ENCODE data around the gene RGS16. TPM values are rescaled to one million over a fixed set of nuclear protein-coding genes. Genes with fewer than 3 reads are reported as not detected.

RGS16 gene
- polyA plus RNA-seq, 3 donors = 4.9 to 38.5 (median 22.2) TPM

GRCh38 chr1:182631954-182632353 is 27.8 kb upstream of the RGS16 start:
- no peak overlapping the region for H3K27ac ChIP-seq (ENCODE audit: low read depth, low read length)
- WGBS, 3 donors = 55 to 88% (median 72%) methylated on average over 1 of the region's 1 CpG

GRCh38 chr1:182631053-182631677 is 27.0 kb upstream of the RGS16 start:
- H3K27ac ChIP-seq (ENCODE audit: low read depth, low read length) = no peak overlapping the region

GRCh38 chr1:182630586-182630985 is 26.4 kb upstream of the RGS16 start:
- WGBS, 3 donors = 61 to 73% (median 65%) methylated on average over 1 of the region's 1 CpG

GRCh38 chr1:182629499-182630096 is 25.4 kb upstream of the RGS16 start:
- H3K27ac ChIP-seq (ENCODE audit: low read depth, low read length) = no peak overlapping the region
- WGBS, 3 donors = 47 to 91% (median 63%) methylated on average over 3 of the region's 3 CpGs

More at GRCh38 chr1:182630586-182630985, 26.4 kb upstream of the RGS16 start:
- H3K27ac ChIP-seq (ENCODE audit: low read depth, low read length) = no peak overlapping the region

- H3K27ac ChIP-seq (ENCODE audit: low read depth, low read length) = no peak overlapping the region
- 49 to 70% (median 54%) methylated on average over 2 of the region's 2 CpGs for WGBS, 3 donors
These were observed 24.9 kb upstream of the RGS16 start for GRCh38 chr1:182629080-182629479.

- WGBS, 3 donors = 98 to 100% (median 100%) methylated on average over 1 of the region's 1 CpG
- H3K27ac ChIP-seq (ENCODE audit: low read depth, low read length) = no peak overlapping the region
These were observed 24.5 kb upstream of the RGS16 start for GRCh38 chr1:182628657-182629056.

GRCh38 chr1:182627622-182628021 is 23.4 kb upstream of the RGS16 start:
- WGBS, 3 donors = 71 to 82% (median 79%) methylated on average over 2 of the region's 2 CpGs
- no peak overlapping the region for H3K27ac ChIP-seq (ENCODE audit: low read depth, low read length)

GRCh38 chr1:182626527-182626926 is 22.3 kb upstream of the RGS16 start:
- H3K27ac ChIP-seq (ENCODE audit: low read depth, low read length) = no peak overlapping the region
- 56 to 93% (median 92%) methylated on average over 1 of the region's 1 CpG for WGBS, 3 donors

- WGBS, 3 donors = 40 to 71% (median 60%) methylated on average over 1 of the region's 1 CpG
- H3K27ac ChIP-seq (ENCODE audit: low read depth, low read length) = no peak overlapping the region
These were observed 21.7 kb upstream of the RGS16 start for GRCh38 chr1:182625719-182626504.

- WGBS, 3 donors = 82 to 88% (median 86%) methylated on average over 3 of the region's 3 CpGs
- H3K27ac ChIP-seq (ENCODE audit: low read depth, low read length) = no peak overlapping the region
These were observed 20.8 kb upstream of the RGS16 start for GRCh38 chr1:182625024-182625423.

GRCh38 chr1:182624577-182624976 is 20.4 kb upstream of the RGS16 start:
- 15 to 38% (median 30%) methylated on average over 1 of the region's 1 CpG for WGBS, 3 donors
- no peak overlapping the region for H3K27ac ChIP-seq (ENCODE audit: low read depth, low read length)

- H3K27ac ChIP-seq (ENCODE audit: low read depth, low read length) = no peak overlapping the region
- 38 to 78% (median 55%) methylated on average over 6 of the region's 6 CpGs for WGBS, 3 donors
These were observed 18.8 kb upstream of the RGS16 start for GRCh38 chr1:182622901-182623528.

- H3K27ac ChIP-seq (ENCODE audit: low read depth, low read length) = no peak overlapping the region
- 81 to 93% (median 92%) methylated on average over 2 of the region's 2 CpGs for WGBS, 3 donors
These were observed 17.7 kb upstream of the RGS16 start for GRCh38 chr1:182621906-182622305.

- H3K27ac ChIP-seq (ENCODE audit: low read depth, low read length) = no peak overlapping the region
These were observed 16.9 kb upstream of the RGS16 start for GRCh38 chr1:182620924-182621585.

GRCh38 chr1:182617734-182618351 is 13.7 kb upstream of the RGS16 start:
- 66 to 70% (median 68%) methylated on average over 6 of the region's 6 CpGs for WGBS, 3 donors
- H3K27ac ChIP-seq (ENCODE audit: low read depth, low read length) = no peak overlapping the region

GRCh38 chr1:182617014-182617429 is 12.8 kb upstream of the RGS16 start:
- WGBS, 3 donors = 49 to 80% (median 80%) methylated on average over 4 of the region's 4 CpGs
- H3K27ac ChIP-seq (ENCODE audit: low read depth, low read length) = no peak overlapping the region

GRCh38 chr1:182616130-182617013 is 12.2 kb upstream of the RGS16 start:
- H3K27ac ChIP-seq (ENCODE audit: low read depth, low read length) = no peak overlapping the region
- 6 to 10% (median 9%) methylated on average over 17 of the region's 17 CpGs for WGBS, 3 donors
